Nephron (organoid): Measurements from ENCODE around the gene OSBPL5.

ENCODE experiments used
- H3K27ac Mint-ChIP-seq, 3 experiments: 2 replicates each; pipeline ENCODE4 v1.8.0; 2020; ENCODE audit warnings: mixed read lengths in 3 of 3, mild to moderate bottlenecking in 2 of 3, moderate library complexity in 1 of 3
- H3K27me3 Mint-ChIP-seq: 2 replicates; pipeline ENCODE4 v1.8.0; 2021; ENCODE audit warnings: low read depth, mild to moderate bottlenecking, moderate library complexity, mixed read lengths
- H3K36me3 Mint-ChIP-seq: 2 replicates; pipeline ENCODE4 v1.8.0; 2020; ENCODE audit warnings: low read depth, mixed read lengths
- H3K4me1 Mint-ChIP-seq: 2 replicates; pipeline ENCODE4 v1.8.0; 2020; ENCODE audit warnings: mixed read lengths
- H3K4me3 Mint-ChIP-seq, 3 experiments: 2 replicates each; pipeline ENCODE4 v1.8.0; 2020; ENCODE audit warnings: mild to moderate bottlenecking in 3 of 3, mixed read lengths in 3 of 3, moderate library complexity in 2 of 3
- H3K9me3 Mint-ChIP-seq: 2 replicates; pipeline ENCODE4 v1.8.0; 2020; ENCODE audit warnings: mixed read lengths
- CTCF ChIP-seq, 3 experiments: fragments of 200-600 bp; sonication (generic); IDR thresholded peaks; one replicate each; pipeline ENCODE4 v1.5.0; 2021; ENCODE audit warnings: antibody characterized with exemption in 3 of 3; ENCODE audit not compliant: unreplicated experiment in 3 of 3

The OSBPL5 gene

GRCh38 chr11:3091081-3091845, 73.8 kb downstream of the OSBPL5 start:
- Mint-ChIP-seq H3K9me3 (no peaks in the 10 kb centered on the region), H3K4me1 (no peaks in the 10 kb centered on the region), H3K27me3 (peaks cover 6% of the 10 kb centered on the region), H3K36me3 (peaks cover 13% of the 10 kb centered on the region), H3K27ac (no peak overlapping the region), H3K4me3 (no peak overlapping the region)
- no peak for TF ChIP-seq CTCF (IDR thresholded peaks at IDR 0.05; ENCODE audit: unreplicated experiment in 3 of 3)

GRCh38 chr11:3090096-3090901, 74.8 kb downstream of the OSBPL5 start:
- Mint-ChIP-seq H3K27me3 (peaks cover 6% of the 10 kb centered on the region), H3K27ac (no peak overlapping the region), H3K4me3 (no peak overlapping the region), H3K36me3 (peaks cover 6% of the 10 kb centered on the region), H3K9me3 (no peaks in the 10 kb centered on the region), H3K4me1 (no peaks in the 10 kb centered on the region)
- no peak for TF ChIP-seq CTCF (IDR thresholded peaks at IDR 0.05; ENCODE audit: unreplicated experiment in 3 of 3)

GRCh38 chr11:3089236-3090061, 75.7 kb downstream of the OSBPL5 start:
- TF ChIP-seq CTCF (IDR thresholded peaks at IDR 0.05; ENCODE audit: unreplicated experiment in 3 of 3): no peak
- H3K27me3 Mint-ChIP-seq: peaks cover 11% of the 10 kb centered on the region
- no peaks in the 10 kb centered on the region for H3K9me3 Mint-ChIP-seq
- no peak overlapping the region for H3K27ac Mint-ChIP-seq
- no peaks in the 10 kb centered on the region for H3K4me1 Mint-ChIP-seq
- H3K4me3 Mint-ChIP-seq: no peak overlapping the region
- H3K36me3 Mint-ChIP-seq: no peaks in the 10 kb centered on the region

GRCh38 chr11:3088806-3089205, 76.3 kb downstream of the OSBPL5 start:
- no peaks in the 10 kb centered on the region for H3K36me3 Mint-ChIP-seq
- no peak overlapping the region for H3K4me3 Mint-ChIP-seq
- H3K27ac Mint-ChIP-seq: no peak overlapping the region
- no peaks in the 10 kb centered on the region for H3K4me1 Mint-ChIP-seq
- no peak for TF ChIP-seq CTCF (IDR thresholded peaks at IDR 0.05; ENCODE audit: unreplicated experiment in 3 of 3)
- H3K9me3 Mint-ChIP-seq: no peaks in the 10 kb centered on the region
- peaks cover 17% of the 10 kb centered on the region for H3K27me3 Mint-ChIP-seq

GRCh38 chr11:3087821-3088800, 77.0 kb downstream of the OSBPL5 start:
- H3K27me3 Mint-ChIP-seq: peaks cover 17% of the 10 kb centered on the region
- H3K4me3 Mint-ChIP-seq: no peak overlapping the region
- H3K9me3 Mint-ChIP-seq: no peaks in the 10 kb centered on the region
- H3K36me3 Mint-ChIP-seq: no peaks in the 10 kb centered on the region
- no peak for TF ChIP-seq CTCF (IDR thresholded peaks at IDR 0.05; ENCODE audit: unreplicated experiment in 3 of 3)
- no peaks in the 10 kb centered on the region for H3K4me1 Mint-ChIP-seq
- no peak overlapping the region for H3K27ac Mint-ChIP-seq
